IgD-negative memory B cell (primary cell): ENCODE measurements around the gene HRH2. TPM values are rescaled to one million over a fixed set of nuclear protein-coding genes. Genes with fewer than 3 reads are reported as not detected.
A peak's percentile ranks its signal among the peaks of the same experiment; 100 is the strongest.

ENCODE experiments used
- H3K27ac Mint-ChIP-seq, 3 donors: one replicate each; pipeline ENCODE4 v1.8.0; 2020 to 2022; ENCODE audit warnings: mild to moderate bottlenecking in 3 of 3, mixed read lengths in 3 of 3, moderate library complexity in 1 of 3
- H3K27me3 Mint-ChIP-seq: one replicate; pipeline ENCODE4 v1.8.0; 2021; ENCODE audit warnings: mixed read lengths
- H3K36me3 Mint-ChIP-seq: one replicate; pipeline ENCODE4 v1.8.0; 2020; ENCODE audit warnings: mild to moderate bottlenecking, mixed read lengths
- H3K4me1 Mint-ChIP-seq, 3 donors: one replicate each; pipeline ENCODE4 v1.8.0; 2020 to 2022; ENCODE audit warnings: mixed read lengths in 3 of 3, mild to moderate bottlenecking in 1 of 3
- H3K4me3 Mint-ChIP-seq, 4 donors: one replicate each; pipeline ENCODE4 v1.8.0; 2020 to 2022; ENCODE audit warnings: mild to moderate bottlenecking in 4 of 4, mixed read lengths in 4 of 4, moderate library complexity in 3 of 4
- H3K9me3 Mint-ChIP-seq, 3 donors: one replicate each; pipeline ENCODE4 v1.8.0; 2020 to 2021; ENCODE audit warnings: mixed read lengths in 3 of 3, mild to moderate bottlenecking in 1 of 3
- polyA plus RNA-seq: library from polyadenylated mRNA; unstranded; fragments of 300-500 nt; fragmentation: Illumina TruSeq; gene quantifications from one replicate; pipeline ENCODE4 v1.2.3, GENCODE V29; 2021

The HRH2 gene
- polyA plus RNA-seq, 1 donor from 2014 or later, result 0.49 TPM

DNA sequence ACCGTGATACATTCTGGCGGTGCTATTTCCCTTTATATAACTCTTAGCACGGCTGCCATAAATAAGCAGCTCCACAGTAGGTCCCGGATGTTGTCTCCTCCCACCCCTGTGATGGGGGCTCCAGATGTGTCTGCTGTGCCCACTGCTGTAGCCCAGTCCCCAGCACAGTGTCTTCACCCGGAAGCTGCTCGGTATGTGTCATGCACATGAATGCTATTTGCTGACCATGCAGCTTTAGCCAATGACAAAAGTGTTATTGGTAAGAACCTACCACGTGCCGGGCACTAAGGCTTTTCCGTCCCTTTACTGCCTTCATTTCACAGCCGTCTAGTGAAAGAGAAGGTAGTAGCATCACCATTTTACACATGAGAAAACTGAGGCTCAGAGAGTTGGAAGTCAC lies 20.2 kb downstream of the HRH2 start:
- Mint-ChIP-seq H3K36me3 (no peaks in the 10 kb centered on the region), H3K27me3 (peaks cover 8% of the 10 kb centered on the region), H3K27ac (no peak overlapping the region), H3K4me3 (no peak overlapping the region), H3K4me1 (no peaks in the 10 kb centered on the region), H3K9me3 (peaks cover 0 to 4% (median 0%) of the 10 kb centered on the region in 3 donors)

DNA sequence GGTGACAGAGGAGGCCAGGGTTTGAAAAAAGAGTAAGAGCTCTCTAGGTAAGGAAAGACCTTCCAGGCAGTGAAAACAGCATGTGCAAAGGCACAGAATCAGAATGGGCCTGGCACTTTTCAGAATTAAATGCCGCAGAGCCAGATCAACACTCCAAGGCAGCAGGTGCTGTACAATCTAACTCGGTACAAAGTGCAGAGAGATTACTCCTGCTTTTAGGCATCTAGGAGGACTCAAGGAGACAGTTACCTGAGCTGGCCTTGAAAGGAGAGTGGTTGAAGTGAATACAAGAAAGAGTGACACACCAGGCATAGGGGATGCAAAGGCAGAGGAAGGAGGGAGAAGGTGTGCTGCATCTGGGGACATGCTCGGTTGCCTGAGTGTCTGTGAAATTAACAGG lies 21.5 kb downstream of the HRH2 start:
- Mint-ChIP-seq H3K4me1 (no peaks in the 10 kb centered on the region), H3K36me3 (no peaks in the 10 kb centered on the region), H3K27ac (no peak overlapping the region), H3K27me3 (peaks cover 8% of the 10 kb centered on the region), H3K9me3 (peaks cover 0 to 4% (median 0%) of the 10 kb centered on the region in 3 donors), H3K4me3 (no peak overlapping the region)

DNA sequence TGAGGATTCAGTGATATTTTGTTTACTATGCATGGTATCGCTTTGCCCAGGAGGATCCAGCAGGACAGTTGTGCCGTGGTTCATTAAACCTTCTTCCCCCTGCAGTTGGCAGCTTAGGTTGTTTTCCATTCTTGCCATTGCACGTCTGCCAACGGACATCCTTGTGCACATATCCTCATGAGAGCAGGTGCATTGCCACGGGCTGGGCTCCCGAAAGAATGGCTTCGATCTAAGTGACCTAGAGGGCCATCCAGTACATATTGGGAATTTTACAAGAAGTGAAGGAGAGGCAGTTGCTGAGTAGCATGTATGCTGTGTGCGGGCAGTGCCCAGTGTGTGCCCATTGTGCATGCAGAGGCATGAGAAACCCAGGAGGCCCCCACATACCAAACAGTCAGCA lies 22.1 kb downstream of the HRH2 start:
- no peak overlapping the region for H3K4me3 Mint-ChIP-seq
- H3K36me3 Mint-ChIP-seq, result no peaks in the 10 kb centered on the region
- peaks cover 8% of the 10 kb centered on the region for H3K27me3 Mint-ChIP-seq
- peaks cover 0 to 4% (median 0%) of the 10 kb centered on the region in 3 donors for H3K9me3 Mint-ChIP-seq
- no peaks in the 10 kb centered on the region for H3K4me1 Mint-ChIP-seq
- H3K27ac Mint-ChIP-seq, result peak overlapping the region in 1 of 3 donors; percentile 31

DNA sequence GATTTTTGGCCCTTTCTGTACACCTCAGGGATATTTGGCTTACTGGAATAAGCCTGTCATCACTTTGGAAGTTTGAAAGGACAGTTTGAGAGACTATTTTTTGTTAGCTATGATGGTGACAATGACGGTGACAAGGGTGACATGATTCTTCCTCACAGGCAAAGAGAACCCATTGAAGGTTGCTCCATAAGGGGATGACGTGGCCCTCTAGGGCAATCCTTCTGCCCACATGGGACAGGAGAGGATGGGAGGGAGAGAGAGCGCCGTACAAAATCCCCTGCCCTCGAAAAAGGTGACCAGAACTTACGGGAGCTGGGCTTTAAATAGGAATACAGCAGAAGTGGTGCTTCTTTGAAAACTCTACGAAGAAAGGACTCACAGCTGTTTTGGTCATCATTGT lies 22.6 kb downstream of the HRH2 start:
- Mint-ChIP-seq H3K9me3 (peaks cover 0 to 4% (median 0%) of the 10 kb centered on the region in 3 donors), H3K4me1 (no peaks in the 10 kb centered on the region), H3K4me3 (no peak overlapping the region), H3K36me3 (no peaks in the 10 kb centered on the region), H3K27ac (no peak overlapping the region), H3K27me3 (peaks cover 8% of the 10 kb centered on the region)

DNA sequence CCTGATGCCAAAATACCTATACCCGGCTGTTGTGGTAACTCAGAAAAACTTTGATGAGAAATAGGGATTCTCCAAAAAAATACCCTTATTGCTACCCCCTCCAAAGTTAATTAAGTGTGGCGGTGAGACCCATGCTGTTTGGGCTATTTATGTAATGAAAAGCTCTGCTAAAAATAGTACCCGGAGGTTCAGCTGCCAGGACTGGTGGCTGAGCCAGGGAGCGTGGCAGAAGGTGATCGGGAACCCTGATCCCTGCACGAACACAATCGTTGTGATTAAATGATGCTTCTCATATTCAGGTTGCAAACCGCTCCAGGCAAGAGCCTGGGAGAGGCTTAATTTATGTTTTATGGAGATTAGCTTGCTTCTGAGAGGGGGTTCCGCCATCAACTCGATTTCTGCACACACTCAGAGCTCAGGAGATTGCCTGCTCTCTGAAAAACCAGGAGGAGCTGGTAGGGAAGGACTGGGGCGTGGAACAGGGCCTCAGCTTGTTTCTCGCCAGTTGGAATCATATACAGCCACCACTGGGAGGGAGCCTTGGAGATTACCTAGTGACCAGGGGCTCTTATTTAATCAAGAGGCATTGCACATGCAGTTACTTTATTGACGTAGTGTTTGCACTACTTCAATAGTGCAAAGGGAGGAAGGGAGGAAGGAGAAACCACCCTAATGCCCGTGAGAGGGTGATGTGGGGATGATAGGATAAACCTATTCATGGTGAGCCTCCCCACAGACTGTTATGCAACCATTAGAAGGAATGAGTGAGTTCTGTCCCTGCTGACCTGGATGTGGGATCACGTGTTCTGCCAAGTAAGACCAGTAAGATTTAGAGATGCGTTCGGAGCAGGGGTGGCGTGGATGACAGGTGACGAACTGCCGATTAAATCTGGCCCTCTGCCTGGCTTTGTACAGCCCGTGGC lies 23.4 kb downstream of the HRH2 start:
- Mint-ChIP-seq H3K36me3 (no peaks in the 10 kb centered on the region), H3K27ac (peak overlapping the region in 1 of 3 donors; percentile 39), H3K4me3 (no peak overlapping the region), H3K27me3 (peaks cover 7% of the 10 kb centered on the region), H3K4me1 (no peaks in the 10 kb centered on the region), H3K9me3 (peaks cover 0 to 4% (median 0%) of the 10 kb centered on the region in 3 donors)

DNA sequence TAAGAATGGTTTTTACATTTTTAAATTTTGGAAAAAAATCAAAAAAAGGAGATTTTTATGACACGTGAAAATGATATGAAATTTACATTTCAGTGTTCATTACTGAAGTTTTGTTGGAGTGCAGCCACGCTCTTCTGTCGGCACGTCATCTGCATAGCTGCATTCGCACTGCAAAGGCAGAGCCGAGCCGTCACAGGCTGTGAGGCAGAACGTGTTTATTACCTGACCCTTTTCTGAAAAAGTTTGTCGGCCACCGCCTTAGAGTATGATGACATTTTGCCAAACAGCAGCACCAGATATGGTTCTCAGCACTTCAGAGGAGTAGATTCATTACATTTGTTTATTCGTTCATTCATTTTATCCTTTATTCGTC lies 24.1 kb downstream of the HRH2 start:
- H3K27me3 Mint-ChIP-seq, result peaks cover 5% of the 10 kb centered on the region
- peak overlapping the region in 1 of 3 donors; percentile 39 for H3K27ac Mint-ChIP-seq
- H3K36me3 Mint-ChIP-seq, result no peaks in the 10 kb centered on the region
- peaks cover 0 to 4% (median 0%) of the 10 kb centered on the region in 3 donors for H3K9me3 Mint-ChIP-seq
- no peak overlapping the region for H3K4me3 Mint-ChIP-seq
- no peaks in the 10 kb centered on the region for H3K4me1 Mint-ChIP-seq

DNA sequence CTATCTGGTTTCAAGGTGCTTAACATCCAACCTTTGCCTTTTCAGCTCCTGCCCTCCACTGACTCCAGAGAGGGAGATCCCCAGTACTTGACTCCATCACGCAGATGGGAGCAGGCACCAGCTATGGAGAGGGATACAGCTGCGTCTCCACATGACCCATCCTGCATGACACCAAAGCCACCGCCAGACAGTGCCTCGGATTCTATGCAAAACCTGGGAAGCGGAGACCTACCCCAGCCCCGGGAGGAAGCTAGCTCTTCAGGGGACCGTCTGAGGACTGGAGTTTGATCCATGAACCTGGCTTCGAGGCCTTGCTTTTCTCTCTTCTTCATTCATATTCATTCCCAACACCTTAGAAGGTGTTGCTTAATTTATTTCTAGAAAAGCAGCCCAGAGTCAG lies 24.8 kb downstream of the HRH2 start:
- H3K27me3 Mint-ChIP-seq, result peaks cover 3% of the 10 kb centered on the region
- H3K27ac Mint-ChIP-seq, result no peak overlapping the region
- H3K9me3 Mint-ChIP-seq, result peaks cover 0 to 4% (median 0%) of the 10 kb centered on the region in 3 donors
- no peaks in the 10 kb centered on the region for H3K4me1 Mint-ChIP-seq
- H3K36me3 Mint-ChIP-seq, result no peaks in the 10 kb centered on the region
- no peak overlapping the region for H3K4me3 Mint-ChIP-seq

DNA sequence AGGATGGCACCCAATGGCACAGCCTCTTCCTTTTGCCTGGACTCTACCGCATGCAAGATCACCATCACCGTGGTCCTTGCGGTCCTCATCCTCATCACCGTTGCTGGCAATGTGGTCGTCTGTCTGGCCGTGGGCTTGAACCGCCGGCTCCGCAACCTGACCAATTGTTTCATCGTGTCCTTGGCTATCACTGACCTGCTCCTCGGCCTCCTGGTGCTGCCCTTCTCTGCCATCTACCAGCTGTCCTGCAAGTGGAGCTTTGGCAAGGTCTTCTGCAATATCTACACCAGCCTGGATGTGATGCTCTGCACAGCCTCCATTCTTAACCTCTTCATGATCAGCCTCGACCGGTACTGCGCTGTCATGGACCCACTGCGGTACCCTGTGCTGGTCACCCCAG lies 25.4 kb downstream of the HRH2 start:
- H3K4me1 Mint-ChIP-seq, result no peaks in the 10 kb centered on the region
- H3K36me3 Mint-ChIP-seq, result no peaks in the 10 kb centered on the region
- H3K27me3 Mint-ChIP-seq, result peaks cover 6% of the 10 kb centered on the region
- H3K4me3 Mint-ChIP-seq, result peak overlapping the region in 1 of 4 donors; percentile 23
- peaks cover 0 to 4% (median 0%) of the 10 kb centered on the region in 3 donors for H3K9me3 Mint-ChIP-seq
- H3K27ac Mint-ChIP-seq, result no peak overlapping the region

DNA sequence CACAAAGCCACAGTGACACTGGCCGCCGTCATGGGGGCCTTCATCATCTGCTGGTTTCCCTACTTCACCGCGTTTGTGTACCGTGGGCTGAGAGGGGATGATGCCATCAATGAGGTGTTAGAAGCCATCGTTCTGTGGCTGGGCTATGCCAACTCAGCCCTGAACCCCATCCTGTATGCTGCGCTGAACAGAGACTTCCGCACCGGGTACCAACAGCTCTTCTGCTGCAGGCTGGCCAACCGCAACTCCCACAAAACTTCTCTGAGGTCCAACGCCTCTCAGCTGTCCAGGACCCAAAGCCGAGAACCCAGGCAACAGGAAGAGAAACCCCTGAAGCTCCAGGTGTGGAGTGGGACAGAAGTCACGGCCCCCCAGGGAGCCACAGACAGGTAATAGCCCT lies 26.1 kb downstream of the HRH2 start:
- H3K27ac Mint-ChIP-seq, result no peak overlapping the region
- peak overlapping the region in 1 of 4 donors; percentile 20 for H3K4me3 Mint-ChIP-seq
- no peaks in the 10 kb centered on the region for H3K4me1 Mint-ChIP-seq
- H3K36me3 Mint-ChIP-seq, result no peaks in the 10 kb centered on the region
- H3K27me3 Mint-ChIP-seq, result peaks cover 6% of the 10 kb centered on the region
- H3K9me3 Mint-ChIP-seq, result peaks cover 0 to 4% (median 0%) of the 10 kb centered on the region in 3 donors

DNA sequence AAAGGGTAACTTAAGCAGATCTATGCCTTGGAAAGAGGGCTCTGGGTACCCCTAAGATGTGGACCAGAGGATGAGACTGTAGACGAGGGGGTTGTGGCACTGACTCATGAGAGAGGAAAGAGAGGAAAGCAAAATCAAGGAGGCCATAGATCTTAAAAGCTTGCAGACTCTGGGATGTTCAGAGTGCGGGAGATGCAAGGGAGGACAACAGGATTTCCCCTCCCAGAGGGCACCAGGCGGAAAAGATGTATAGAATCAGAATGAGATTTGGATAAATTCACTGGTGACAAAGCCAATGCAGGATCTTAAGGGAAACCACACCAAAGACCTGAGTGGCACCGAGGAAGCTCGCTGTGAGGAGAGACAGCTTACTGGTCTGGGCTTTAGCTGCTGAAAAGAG lies 27.1 kb downstream of the HRH2 start:
- no peaks in the 10 kb centered on the region for H3K36me3 Mint-ChIP-seq
- H3K27me3 Mint-ChIP-seq, result peaks cover 5% of the 10 kb centered on the region
- H3K9me3 Mint-ChIP-seq, result peaks cover 0 to 4% (median 0%) of the 10 kb centered on the region in 3 donors
- no peak overlapping the region for H3K4me3 Mint-ChIP-seq
- H3K4me1 Mint-ChIP-seq, result no peaks in the 10 kb centered on the region
- H3K27ac Mint-ChIP-seq, result no peak overlapping the region

DNA sequence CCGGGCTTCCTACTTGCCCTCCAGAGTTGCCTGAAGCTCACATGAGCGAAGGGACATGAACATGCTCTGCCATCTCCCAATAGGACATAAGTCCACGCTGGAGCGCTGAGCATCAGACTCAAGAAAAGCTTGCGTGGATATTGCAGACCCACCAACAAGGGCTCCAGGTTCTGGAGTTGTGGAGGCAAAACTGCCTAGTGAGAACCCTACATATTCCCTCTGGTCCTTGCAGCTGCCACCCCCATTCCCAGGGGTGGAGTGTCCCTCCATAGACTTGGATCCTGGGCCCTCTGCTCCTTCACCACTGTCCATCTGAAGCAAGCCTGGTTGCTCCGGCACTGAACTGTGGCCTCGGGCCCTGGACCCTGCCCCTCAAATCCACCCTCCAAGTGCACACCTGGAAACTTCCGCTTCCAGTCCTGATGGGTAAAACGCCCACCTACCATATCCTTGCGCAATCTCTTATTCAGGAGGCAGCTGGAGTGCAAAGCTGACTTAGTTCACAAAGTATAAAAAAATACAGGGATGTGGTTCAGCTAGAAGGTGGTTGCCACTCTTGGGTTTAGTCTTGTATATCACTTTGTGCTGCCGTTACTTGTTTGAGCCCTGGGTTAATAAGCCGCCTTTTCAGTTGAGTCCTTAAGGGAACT lies 28.0 kb downstream of the HRH2 start:
- Mint-ChIP-seq H3K36me3 (no peaks in the 10 kb centered on the region), H3K27me3 (peaks cover 12% of the 10 kb centered on the region), H3K4me3 (no peak overlapping the region), H3K9me3 (peaks cover 0 to 4% (median 0%) of the 10 kb centered on the region in 3 donors), H3K4me1 (peaks cover 0 to under 1% (median 0%) of the 10 kb centered on the region in 3 donors), H3K27ac (no peak overlapping the region)

DNA sequence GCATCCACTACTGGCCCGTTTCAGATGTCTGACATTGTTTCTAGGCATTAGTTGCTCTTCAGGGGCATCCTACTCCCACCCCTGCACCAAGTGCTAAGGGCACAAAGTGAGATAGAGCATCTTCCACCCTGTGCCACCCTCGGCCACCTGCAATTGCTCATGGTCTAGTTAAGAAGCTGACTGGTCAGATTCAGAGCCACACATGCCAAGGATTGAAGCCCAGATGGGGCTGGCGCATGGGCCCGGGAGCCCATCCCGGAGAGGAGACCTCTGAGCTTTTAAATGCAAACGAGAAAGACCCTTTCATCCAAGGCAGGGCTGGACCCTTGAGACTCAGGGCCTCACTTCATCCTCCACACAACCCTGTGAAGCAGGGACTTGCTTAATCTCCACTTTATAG lies 28.5 kb downstream of the HRH2 start:
- peaks cover 15% of the 10 kb centered on the region for H3K27me3 Mint-ChIP-seq
- H3K36me3 Mint-ChIP-seq, result no peaks in the 10 kb centered on the region
- H3K27ac Mint-ChIP-seq, result no peak overlapping the region
- no peak overlapping the region for H3K4me3 Mint-ChIP-seq
- H3K4me1 Mint-ChIP-seq, result peaks cover 0 to 2% (median 0%) of the 10 kb centered on the region in 3 donors
- H3K9me3 Mint-ChIP-seq, result peaks cover 0 to 4% (median 0%) of the 10 kb centered on the region in 3 donors

DNA sequence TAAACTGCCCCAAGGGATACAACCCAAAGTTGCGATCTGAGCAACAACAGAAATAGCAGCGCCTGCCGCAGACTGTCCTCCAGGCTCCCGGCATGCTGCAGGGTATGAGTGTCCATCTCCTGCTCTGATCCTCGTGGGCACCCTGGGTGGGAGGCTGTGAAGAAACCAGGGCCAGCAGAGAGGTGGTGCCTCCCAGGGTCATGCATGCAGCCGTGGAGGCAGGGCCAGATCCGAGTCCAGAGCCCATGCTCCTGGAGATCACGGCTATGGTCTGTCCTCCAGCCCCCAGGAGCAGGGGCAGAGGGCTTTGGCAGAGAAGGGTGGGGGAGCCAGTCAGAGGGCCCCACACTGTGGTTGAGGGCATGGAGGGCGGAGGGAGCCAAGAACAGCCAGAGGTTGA lies 29.0 kb downstream of the HRH2 start:
- Mint-ChIP-seq H3K4me3 (no peak overlapping the region), H3K4me1 (peaks cover 0 to 2% (median 0%) of the 10 kb centered on the region in 3 donors), H3K27me3 (peaks cover 15% of the 10 kb centered on the region), H3K36me3 (no peaks in the 10 kb centered on the region), H3K9me3 (peaks cover 0 to 2% (median 0%) of the 10 kb centered on the region in 3 donors), H3K27ac (no peak overlapping the region)

DNA sequence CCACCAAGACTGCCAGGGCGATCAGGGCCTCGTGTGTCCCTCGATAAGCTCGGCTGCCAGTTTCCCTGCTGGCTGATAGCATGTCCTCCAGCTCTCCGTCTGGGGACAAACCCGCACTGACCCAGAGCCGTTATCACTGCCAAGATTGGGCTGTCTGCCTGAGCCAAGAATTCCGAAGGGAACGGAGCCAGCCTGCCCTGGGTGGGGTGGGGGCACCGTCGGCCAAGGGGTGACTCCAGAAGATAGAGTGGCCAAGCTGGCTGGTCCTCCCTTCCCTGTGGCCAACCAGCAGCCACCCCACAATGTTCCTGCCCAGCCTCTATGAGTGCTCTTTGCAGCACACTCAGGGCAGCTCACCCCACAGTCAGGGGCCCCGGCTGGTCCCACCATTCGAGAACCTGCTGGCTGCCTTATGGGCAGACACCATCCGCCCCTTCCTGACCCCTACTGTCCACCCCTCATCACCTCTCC lies 29.4 kb downstream of the HRH2 start:
- Mint-ChIP-seq H3K4me1 (peaks cover 0 to 2% (median 0%) of the 10 kb centered on the region in 3 donors), H3K27me3 (peaks cover 15% of the 10 kb centered on the region), H3K9me3 (peaks cover 0 to 2% (median 0%) of the 10 kb centered on the region in 3 donors), H3K4me3 (no peak overlapping the region), H3K36me3 (no peaks in the 10 kb centered on the region), H3K27ac (no peak overlapping the region)

DNA sequence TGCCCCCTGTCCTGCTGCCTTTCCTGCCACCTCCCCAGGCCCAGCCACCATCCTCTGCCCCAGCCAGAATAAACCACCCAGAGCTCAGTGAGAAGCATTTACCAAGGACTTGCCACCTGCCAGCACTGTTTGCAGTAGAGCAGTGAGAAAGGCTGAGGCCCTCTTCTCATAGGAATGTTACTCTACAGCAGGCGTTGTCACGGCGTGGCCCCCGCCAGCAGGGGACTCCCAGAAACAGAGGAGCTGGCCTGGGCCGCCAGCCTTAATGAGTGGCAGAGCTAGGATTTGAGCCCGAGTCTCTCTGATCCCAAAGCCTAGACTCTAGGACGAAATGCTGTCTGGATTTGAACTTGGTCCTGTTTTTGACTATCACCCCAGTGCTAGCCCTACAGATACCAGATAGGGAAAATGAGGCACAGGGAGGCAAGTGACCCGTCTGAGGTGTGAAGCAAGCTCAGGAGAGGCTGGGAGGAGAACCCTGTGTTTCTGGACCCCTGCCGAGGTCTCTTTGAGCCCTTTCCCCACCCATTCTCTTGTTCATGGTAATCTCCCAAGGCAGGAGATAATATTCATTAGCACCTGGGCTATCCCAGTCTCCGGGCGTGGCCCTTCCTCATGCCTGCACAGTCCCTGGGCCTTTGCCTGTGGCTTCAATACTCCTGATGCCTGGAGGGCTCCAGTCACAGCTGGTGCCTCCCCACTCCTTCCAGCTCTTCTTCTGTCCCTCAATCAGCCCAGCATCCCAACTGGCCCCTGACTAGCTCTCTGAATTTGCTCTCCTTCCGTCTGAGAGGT lies 30.7 kb downstream of the HRH2 start:
- H3K4me3 Mint-ChIP-seq, result no peak overlapping the region
- no peak overlapping the region for H3K27ac Mint-ChIP-seq
- peaks cover 2% of the 10 kb centered on the region for H3K36me3 Mint-ChIP-seq
- peaks cover 15% of the 10 kb centered on the region for H3K27me3 Mint-ChIP-seq
- no peaks in the 10 kb centered on the region for H3K9me3 Mint-ChIP-seq
- peaks cover 0 to 2% (median 0%) of the 10 kb centered on the region in 3 donors for H3K4me1 Mint-ChIP-seq
